GM18909 (cell line): ENCODE data around the gene PAQR5.
"Not testable (repeated sequence)": the region's sequence is repeated elsewhere in the genome, so short reads cannot be mapped to it uniquely, and the experiment has no call there.

ENCODE experiments used
- ATAC-seq: cut with Tn5 transposase; IDR thresholded peaks from one replicate; pipeline ENCODE4 v1.9.1; 2021; ENCODE audit warnings: mild to moderate bottlenecking; ENCODE audit not compliant: unreplicated experiment, poor library complexity

PAQR5 gene, protein sequence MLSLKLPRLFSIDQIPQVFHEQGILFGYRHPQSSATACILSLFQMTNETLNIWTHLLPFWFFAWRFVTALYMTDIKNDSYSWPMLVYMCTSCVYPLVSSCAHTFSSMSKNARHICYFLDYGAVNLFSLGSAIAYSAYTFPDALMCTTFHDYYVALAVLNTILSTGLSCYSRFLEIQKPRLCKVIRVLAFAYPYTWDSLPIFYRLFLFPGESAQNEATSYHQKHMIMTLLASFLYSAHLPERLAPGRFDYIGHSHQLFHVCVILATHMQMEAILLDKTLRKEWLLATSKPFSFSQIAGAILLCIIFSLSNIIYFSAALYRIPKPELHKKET

GRCh38 chr15:69298697-69299441 lies at the start of gene PAQR5:
Gene PAQR5, plus strand, starts transcription at chr15:69298912. Its CDS starts 61,169 bp downstream, at chr15:69360081.
- ATAC-seq, result no peak

GRCh38 chr15:69253156-69253555 lies 45.6 kb upstream of the PAQR5 start:
- ATAC-seq, result no peak

- ATAC-seq, result no peak
Observed at GRCh38 chr15:69265347-69265955, 33.3 kb upstream of the PAQR5 start.

DNA sequence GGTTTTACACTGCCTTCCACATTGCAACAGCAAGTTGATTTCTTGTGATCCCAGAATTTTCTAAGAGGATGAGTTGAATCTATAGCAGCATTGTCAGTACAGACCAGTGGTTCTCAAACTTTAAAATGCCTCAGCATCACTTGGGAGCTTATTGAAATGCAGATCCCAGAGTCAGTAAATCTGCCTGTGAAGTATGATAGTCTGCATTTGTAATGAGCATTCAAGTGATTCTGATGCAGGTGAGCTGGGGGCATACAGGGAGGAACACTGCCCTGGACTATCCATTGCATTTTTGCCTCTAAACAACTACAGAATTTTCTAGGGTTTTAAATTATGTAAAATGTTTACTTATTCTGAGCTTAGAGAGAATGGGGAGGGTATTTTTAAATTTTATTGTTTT lies 27.5 kb upstream of the PAQR5 start:
- ATAC-seq, result no peak

GRCh38 chr15:69272139-69272538 lies 26.6 kb upstream of the PAQR5 start:
- no peak for ATAC-seq

GRCh38 chr15:69272891-69273290 lies 25.8 kb upstream of the PAQR5 start:
- ATAC-seq, result no peak

GRCh38 chr15:69275074-69275670 lies 23.5 kb upstream of the PAQR5 start:
- ATAC-seq, result no peak

DNA sequence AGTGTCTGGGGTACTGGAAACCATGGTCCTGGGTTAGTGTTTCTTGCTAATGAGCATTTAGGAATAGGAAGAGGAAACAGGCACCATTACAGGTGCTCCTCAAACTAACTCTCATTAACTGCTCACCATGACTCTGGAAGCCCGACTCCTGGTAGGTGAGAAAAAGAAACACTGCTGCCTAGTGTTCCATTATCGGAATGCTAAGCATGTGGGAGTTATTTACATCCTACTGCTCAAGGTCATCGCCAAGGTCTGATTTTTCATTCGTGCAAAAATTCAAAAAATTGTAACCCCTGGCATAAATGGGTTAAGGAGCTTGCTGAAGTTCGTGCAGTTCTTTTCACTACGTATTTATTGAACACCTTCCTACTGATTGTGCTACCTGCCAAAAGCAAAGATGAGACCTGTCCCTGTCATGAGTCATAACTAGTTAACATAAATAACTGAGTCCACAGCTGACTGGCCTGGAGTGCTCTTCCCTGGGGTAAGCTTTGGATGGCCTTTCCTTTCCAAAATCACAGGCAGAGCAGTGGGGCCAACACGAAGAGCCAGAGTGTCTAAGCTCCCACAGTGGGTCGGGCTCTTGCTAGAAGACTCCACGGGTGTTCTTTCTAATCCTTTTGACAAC lies 22.7 kb upstream of the PAQR5 start:
- no peak for ATAC-seq

GRCh38 chr15:69277316-69277715 lies 21.4 kb upstream of the PAQR5 start:
- no peak for ATAC-seq

DNA sequence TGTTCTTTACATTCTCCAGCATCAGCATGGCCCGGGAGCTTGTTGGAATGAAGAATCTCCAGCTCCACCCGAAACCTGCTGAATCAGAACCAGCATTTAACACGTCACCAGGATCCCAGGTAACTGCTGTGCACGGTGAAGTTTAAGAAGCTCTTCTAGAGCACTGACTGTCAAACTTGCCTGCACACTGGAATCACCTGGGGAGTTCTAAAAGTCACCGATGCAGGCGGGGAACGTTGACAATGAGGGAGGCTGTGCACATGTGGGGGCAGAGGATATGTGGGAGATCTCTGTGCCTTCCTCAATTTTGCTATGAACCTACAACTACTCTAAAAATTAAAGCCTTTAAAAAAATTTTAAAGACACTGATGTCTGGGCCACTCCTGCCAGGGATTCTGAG lies 19.1 kb upstream of the PAQR5 start:
- no peak for ATAC-seq

- ATAC-seq, result no peak
Observed at GRCh38 chr15:69280783-69281182, 17.9 kb upstream of the PAQR5 start.

- ATAC-seq, result no peak
Observed at GRCh38 chr15:69282104-69282743, 16.5 kb upstream of the PAQR5 start.

GRCh38 chr15:69285834-69286233 lies 12.9 kb upstream of the PAQR5 start:
- ATAC-seq, result no peak

DNA sequence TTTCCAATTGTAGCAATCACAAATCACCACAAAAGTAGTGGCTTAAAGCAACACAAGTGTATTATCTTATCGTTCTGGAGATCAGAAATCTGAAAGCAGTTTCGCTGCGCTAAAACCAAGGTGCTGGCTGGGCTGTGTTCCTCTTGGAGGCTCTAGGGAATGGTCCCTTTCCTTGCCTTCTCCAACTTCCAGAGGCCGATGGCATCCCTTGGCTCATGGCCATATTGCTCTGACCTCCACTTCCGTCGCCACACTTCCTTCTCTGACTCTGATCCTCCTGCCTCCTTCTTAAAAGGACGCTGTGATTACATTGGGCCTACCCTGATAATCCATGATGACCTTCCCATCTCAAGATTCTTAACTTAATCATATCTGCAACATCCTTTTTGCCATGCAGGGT lies 10.7 kb upstream of the PAQR5 start:
- no peak for ATAC-seq

DNA sequence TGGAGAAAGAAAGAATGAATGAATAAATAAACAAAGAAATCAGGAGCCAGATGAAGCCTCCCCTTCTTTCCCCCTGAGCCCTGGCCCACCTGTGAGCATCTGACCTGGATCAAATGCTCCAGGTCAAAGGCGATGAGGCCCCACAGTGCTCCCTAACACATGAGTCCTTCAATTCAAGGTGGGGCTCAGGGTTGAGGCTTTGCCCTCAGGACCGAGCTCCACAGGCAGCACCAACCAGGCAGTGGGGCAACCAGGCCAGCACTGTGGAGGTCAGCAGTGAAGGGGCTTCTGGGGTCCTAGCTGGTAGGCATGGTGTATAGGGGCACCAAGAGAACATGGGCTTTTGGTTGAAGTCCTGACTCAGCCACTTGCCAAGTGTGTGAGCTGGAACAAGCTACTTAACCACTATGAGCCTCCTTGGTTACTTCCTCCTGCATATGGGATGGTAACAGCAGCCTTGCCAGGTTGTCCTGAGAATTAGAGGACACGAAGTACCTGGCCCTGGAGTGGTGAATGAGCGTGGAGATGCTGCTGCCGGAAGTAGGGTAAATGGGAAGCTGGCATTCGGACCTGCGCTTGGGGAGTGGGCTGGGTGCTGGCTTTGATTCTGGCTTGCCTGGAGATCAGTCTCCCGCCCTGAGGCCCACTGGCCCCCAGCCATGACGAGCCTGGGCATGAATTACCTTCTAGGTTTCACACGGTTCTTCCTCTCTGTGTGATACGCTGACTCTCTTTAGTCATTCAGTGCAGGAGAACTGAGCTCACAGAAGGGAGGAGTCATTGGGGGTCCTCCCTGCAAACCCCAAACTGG lies 10.0 kb upstream of the PAQR5 start:
- no peak for ATAC-seq

DNA sequence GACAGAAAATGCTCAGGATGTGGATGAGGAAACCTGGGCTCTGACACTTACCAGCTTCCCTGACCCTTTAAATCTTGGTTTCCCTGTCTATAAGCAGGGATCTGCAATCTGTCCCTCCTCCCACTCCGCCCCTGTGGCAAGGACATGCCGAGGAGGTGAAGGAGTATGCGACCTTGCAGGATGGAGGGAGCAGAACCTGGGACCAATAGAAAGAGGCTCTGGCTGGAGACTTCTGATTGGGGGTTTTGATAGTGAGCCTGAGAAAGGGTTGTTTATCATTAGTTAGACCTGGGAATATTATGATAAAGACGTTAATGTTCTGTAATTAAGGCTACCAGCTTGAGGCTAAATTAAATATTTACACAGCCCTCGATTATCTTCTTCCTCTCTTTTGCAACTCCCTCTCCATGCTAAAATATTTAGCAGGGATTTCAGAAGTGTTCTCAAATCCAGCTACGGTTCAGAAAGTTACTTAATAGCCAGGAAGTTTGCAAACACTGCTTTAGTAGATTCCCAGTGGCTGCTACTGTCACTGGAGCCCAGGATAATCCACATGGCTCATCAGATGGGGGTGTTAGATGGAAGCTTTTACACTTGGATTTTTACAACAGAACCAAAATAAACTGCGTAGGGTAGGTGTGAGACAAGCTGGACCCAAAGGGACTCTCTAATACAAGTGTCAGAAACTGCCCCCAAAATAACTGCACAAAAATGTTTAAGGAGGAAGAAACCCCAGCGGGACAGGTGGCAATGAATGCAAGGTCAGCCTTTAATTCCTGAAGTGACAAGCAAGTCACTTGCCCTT lies 9.2 kb upstream of the PAQR5 start:
- no peak for ATAC-seq

DNA sequence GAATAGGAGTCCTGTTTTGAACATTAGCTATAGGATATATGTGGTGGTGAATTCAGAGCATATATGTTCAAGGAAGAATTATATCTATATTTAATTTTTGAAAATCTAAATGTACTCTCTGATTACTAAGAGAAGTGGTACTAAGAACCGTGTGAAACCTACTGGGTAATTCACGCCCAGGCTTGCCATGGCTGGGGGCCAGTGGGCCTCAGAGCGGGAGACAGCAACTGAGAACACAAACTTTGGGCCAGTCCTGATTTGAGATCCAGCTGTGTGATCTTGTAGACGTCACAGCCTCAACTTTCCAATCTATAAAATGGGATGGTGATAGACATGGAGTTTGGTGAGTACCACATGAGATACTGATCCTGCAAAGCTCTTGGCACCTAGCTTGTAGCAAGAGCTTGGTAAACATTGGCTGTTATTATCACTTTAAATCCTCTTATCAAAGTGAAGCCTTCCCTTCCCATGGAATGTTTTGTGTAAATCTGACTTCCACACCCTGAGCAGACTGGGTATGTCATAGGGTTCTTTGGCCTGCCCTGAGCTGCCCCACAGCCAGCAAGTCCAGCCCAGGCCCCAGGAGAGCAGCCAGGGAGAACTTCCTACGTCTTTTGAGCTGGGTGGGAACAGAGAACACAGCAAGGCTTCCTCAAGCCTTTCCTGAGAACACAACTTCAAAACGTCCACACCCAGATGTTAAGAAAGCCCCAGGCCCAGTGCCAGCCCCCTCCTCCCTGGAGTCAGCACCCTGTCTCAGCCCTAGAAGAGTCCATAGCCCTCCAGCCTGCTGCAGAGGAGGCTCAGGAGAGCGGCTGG lies 8.2 kb upstream of the PAQR5 start:
- no peak for ATAC-seq

GRCh38 chr15:69291651-69292050 lies 7.1 kb upstream of the PAQR5 start:
- not testable (repeated sequence) for ATAC-seq
